Peyer's patch (tissue), 4 donors: ENCODE measurements around the gene SBF2. TPM values are rescaled to one million over a fixed set of nuclear protein-coding genes. Genes with fewer than 3 reads are reported as not detected.

Source experiments
- DNase-seq, 3 donors: peaks; one replicate each; pipeline ENCODE4 v3.0.0-alpha.2; 2017 to 2019
- H3K27ac ChIP-seq, 4 donors: fragments of 200-600 bp; sonication (generic); one replicate each; pipeline ENCODE4 v1.5.1; 2016 to 2019
- H3K27me3 ChIP-seq, 2 donors: fragments of 200-600 bp; sonication (generic); one replicate each; pipeline ENCODE4 v1.5.1; 2019
- H3K36me3 ChIP-seq, 3 donors: fragments of 200-600 bp; sonication (generic); one replicate each; pipeline ENCODE4 v1.5.1; 2016 to 2019
- H3K4me1 ChIP-seq, 4 donors: fragments of 200-600 bp; sonication (generic); one replicate each; pipeline ENCODE4 v1.5.1; 2016 to 2019
- H3K4me3 ChIP-seq, 4 donors: fragments of 200-600 bp; sonication (generic); 1 replicate in 3 of 4; 2 replicates in 1 of 4; pipeline ENCODE4 v1.5.1; 2016 to 2019; ENCODE audit warnings: mild to moderate bottlenecking in 1 of 4
- H3K9me3 ChIP-seq, 4 donors: fragments of 200-600 bp; sonication (generic); one replicate each; pipeline ENCODE4 v1.5.1; 2016 to 2019; ENCODE audit warnings: mild to moderate bottlenecking in 1 of 4
- POLR2A ChIP-seq, 2 donors: fragments of 450-650 bp; IDR thresholded peaks; one replicate each; pipeline ENCODE4 v1.5.1; 2017; ENCODE audit warnings: antibody characterized with exemption in 2 of 2, mild to moderate bottlenecking in 2 of 2, moderate library complexity in 2 of 2
- total RNA-seq, 4 donors: library from RNA; depleted of rRNA; stranded (reverse); fragments of >200 nt; gene quantifications; one replicate each; pipeline ENCODE4 v1.1.0, GENCODE V29; 2016
- TF ChIP-seq, protein P1 (sequence below), 6 experiments: fragments of 450-650 bp in 4 of 6; fragments of 200-600 bp in 2 of 6; sonication (generic) in 1 of 6; IDR thresholded peaks; one replicate each; pipeline ENCODE4 v1.5.1; 2017 to 2019; ENCODE audit warnings: antibody characterized with exemption in 6 of 6, mild to moderate bottlenecking in 3 of 6, moderate library complexity in 1 of 6

SBF2 gene
- total RNA-seq, 4 donors from 2014 or later = 52.7 to 70.1 (median 56.7) TPM

DNA sequence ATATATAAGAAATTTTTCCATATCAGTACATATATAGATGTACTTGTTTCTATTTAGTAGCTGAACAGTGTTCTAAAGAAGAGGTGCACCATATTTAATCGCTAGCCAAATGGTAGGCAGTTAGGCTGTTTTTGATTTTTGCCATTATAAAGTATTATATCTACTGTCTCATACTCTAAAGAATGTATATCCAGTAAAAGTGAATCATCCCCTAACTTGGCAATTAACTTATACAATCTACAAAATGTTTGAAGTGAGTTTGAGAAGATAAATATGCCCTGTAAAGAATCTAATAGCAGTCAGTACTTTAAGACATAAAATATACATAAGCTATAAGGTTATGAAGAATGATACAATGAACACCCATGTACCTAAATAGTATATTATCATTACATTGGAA, 338.6 kb downstream of the SBF2 start:
- no peak for DNase-seq
- TF ChIP-seq, protein P1, sequence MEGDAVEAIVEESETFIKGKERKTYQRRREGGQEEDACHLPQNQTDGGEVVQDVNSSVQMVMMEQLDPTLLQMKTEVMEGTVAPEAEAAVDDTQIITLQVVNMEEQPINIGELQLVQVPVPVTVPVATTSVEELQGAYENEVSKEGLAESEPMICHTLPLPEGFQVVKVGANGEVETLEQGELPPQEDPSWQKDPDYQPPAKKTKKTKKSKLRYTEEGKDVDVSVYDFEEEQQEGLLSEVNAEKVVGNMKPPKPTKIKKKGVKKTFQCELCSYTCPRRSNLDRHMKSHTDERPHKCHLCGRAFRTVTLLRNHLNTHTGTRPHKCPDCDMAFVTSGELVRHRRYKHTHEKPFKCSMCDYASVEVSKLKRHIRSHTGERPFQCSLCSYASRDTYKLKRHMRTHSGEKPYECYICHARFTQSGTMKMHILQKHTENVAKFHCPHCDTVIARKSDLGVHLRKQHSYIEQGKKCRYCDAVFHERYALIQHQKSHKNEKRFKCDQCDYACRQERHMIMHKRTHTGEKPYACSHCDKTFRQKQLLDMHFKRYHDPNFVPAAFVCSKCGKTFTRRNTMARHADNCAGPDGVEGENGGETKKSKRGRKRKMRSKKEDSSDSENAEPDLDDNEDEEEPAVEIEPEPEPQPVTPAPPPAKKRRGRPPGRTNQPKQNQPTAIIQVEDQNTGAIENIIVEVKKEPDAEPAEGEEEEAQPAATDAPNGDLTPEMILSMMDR (IDR thresholded peaks at IDR 0.05) = no peak
- no peak for TF ChIP-seq POLR2A (IDR thresholded peaks at IDR 0.05)
- Histone ChIP-seq H3K36me3 (peaks cover 0 to 12% (median 0%) of the 10 kb centered on the region in 3 donors), H3K4me1 (no peaks in the 10 kb centered on the region), H3K27ac (no peak overlapping the region), H3K27me3 (no peaks in the 10 kb centered on the region), H3K9me3 (no peaks in the 10 kb centered on the region), H3K4me3 (no peak overlapping the region)

- no peak for DNase-seq
- no peaks in the 10 kb centered on the region for H3K4me1 ChIP-seq
- H3K27me3 ChIP-seq = no peaks in the 10 kb centered on the region
- H3K36me3 ChIP-seq = peaks cover 0 to 6% (median 0%) of the 10 kb centered on the region in 3 donors
- no peak overlapping the region for H3K27ac ChIP-seq
- TF ChIP-seq, protein P1 (IDR thresholded peaks at IDR 0.05) = no peak
- TF ChIP-seq POLR2A (IDR thresholded peaks at IDR 0.05) = no peak
- H3K9me3 ChIP-seq = no peaks in the 10 kb centered on the region
- no peak overlapping the region for H3K4me3 ChIP-seq
These were observed 339.9 kb downstream of the SBF2 start for GRCh38 chr11:9953994-9954626.

DNA sequence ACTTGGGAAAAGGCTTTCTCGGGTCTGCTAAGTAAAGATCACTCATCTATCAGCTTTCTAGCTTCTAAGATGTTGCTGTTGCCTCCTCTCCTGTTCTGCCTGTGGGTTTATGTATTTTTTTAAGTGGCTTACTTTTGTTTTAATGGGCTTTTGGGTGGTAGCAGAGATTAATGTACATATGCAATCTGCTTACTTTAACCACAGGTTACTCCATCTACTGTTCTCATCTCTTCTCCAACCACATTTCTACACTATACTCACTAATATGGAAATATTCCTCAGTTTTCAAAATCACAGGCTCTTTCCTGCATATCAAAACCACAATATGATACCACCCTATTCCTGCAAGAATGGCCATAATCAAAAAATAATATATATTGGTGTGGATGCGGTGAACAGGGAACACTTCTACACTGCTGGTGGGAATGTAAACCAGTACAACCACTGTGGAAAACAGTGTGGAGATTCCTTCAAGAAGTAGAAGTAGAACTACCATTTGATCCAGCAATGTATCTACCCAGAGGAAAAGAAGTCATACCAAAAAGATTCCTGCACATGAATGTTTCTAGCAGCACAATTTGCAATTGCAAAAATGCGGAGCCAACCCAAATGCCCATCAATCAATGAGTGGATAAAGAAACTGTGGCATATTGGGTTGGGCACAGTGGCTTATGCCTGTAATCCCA, 341.4 kb downstream of the SBF2 start:
- no peaks in the 10 kb centered on the region for H3K36me3 ChIP-seq
- H3K4me1 ChIP-seq = no peaks in the 10 kb centered on the region
- TF ChIP-seq POLR2A (IDR thresholded peaks at IDR 0.05) = no peak
- TF ChIP-seq, protein P1 (IDR thresholded peaks at IDR 0.05) = no peak

GRCh38 chr11:9951807-9952206, 342.2 kb downstream of the SBF2 start:
- TF ChIP-seq POLR2A (IDR thresholded peaks at IDR 0.05) = no peak
- TF ChIP-seq, protein P1 (IDR thresholded peaks at IDR 0.05) = no peak
- no peaks in the 10 kb centered on the region for H3K36me3 ChIP-seq
- H3K4me1 ChIP-seq = no peaks in the 10 kb centered on the region
- DNase-seq = no peak
- H3K4me3 ChIP-seq = no peak overlapping the region
- no peaks in the 10 kb centered on the region for H3K27me3 ChIP-seq
- H3K9me3 ChIP-seq = no peaks in the 10 kb centered on the region
- H3K27ac ChIP-seq = no peak overlapping the region

More for the DNA sequence above, 341.4 kb downstream of the SBF2 start:
- no peak overlapping the region for H3K4me3 ChIP-seq
- H3K9me3 ChIP-seq = no peaks in the 10 kb centered on the region
- no peaks in the 10 kb centered on the region for H3K27me3 ChIP-seq
- no peak for DNase-seq
- no peak overlapping the region for H3K27ac ChIP-seq

DNA sequence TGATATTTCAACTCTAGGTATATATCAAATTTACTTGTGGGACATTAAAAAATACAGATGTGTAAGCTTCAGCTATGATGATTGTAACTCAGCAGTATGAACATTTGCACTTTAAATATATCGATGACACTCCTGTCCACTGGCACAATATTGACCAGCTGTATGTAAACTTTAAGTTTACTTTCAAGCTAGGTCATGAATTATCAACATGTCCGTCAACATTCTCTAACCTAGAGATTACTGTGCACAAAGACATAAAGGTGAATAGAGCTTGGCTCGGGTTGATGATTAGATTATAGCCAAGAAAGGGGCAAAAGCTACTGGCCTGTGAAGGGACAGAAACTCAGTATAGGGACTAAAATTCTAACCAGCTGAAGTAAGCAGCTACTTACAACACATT, 343.6 kb downstream of the SBF2 start:
- no peaks in the 10 kb centered on the region for H3K36me3 ChIP-seq
- no peak overlapping the region for H3K4me3 ChIP-seq
- H3K27me3 ChIP-seq = no peaks in the 10 kb centered on the region
- H3K4me1 ChIP-seq = no peaks in the 10 kb centered on the region
- no peak for DNase-seq
- no peaks in the 10 kb centered on the region for H3K9me3 ChIP-seq
- TF ChIP-seq, protein P1 (IDR thresholded peaks at IDR 0.05) = no peak
- TF ChIP-seq POLR2A (IDR thresholded peaks at IDR 0.05) = no peak
- H3K27ac ChIP-seq = no peak overlapping the region
